NCI-H2029 treated with DMSO at 0.1 percent for 48 hours (cell line): ENCODE results near the gene TSGA10IP.
"Not testable (repeated sequence)": the region's sequence is repeated elsewhere in the genome, so short reads cannot be mapped to it uniquely, and the experiment has no call there.

Source experiments
- DNase-seq: peaks from one replicate; lab custom pipeline; 2025; lab: John Stamatoyannopoulos, UW

TSGA10IP gene

DNA sequence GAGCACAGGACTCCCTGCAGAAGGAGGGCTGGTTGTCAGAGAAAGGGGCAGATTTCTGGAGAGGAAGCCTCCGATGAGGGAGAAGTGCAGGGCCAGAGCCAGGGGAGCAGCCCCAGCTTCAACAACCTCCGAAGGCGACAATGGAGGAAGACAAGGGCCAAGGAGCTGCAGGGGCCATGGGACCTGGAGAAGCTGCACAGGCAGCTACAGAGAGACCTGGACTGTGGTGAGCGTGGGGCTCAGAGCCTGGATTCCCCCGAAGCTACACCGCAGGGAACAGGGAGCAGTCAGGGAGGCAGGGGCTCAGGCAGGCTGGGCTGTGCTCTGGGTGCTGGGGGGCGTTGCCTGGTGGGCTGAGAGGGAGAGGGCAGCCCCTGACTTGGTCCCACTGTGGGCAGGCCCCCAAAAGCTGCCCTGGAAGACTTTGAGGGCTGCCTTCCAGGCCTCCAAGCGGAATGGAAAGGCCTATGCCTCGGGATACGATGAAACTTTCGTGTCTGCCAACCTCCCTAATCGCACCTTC lies 2.4 kb downstream of the TSGA10IP start:
- no peak for DNase-seq

DNA sequence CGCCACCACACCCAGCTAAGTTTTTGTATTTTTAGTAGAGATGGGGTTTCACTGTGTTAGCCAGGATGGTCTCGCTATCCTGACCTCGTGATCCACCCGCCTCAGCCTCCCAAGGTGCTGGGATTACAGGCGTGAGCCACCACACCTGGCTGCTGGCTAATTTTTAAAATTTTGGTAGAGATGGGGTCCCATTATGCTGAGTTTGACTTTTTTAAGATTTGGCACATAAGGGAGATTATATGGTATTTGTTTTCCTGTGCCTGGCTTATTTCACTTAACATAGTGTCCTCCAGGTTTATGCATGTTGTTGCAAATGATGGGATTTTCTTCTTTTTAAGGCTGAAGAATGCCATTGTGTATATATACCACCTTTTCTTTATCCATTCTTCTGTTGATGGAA lies 5.4 kb downstream of the TSGA10IP start:
- not testable (repeated sequence) for DNase-seq

DNA sequence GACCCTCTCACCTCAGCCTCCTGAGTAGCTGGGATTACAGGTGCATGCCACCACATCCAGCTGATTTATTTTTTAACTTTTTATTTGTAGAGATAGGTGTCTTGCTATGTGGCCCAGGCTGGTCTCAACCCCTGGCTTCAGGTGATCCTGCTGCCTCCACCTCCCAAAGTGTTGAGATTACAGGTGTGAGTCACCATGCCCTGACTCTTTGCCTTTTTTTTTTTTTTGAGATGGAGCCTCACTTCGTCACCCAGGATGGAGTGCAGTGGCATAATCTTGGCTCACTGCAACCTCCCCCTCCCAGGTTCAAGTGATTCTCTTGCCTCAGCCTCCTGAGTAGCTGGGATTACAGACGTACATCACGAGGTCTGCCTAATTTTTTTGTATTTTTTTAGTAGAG lies 6.4 kb downstream of the TSGA10IP start:
- DNase-seq: not testable (repeated sequence)

DNA sequence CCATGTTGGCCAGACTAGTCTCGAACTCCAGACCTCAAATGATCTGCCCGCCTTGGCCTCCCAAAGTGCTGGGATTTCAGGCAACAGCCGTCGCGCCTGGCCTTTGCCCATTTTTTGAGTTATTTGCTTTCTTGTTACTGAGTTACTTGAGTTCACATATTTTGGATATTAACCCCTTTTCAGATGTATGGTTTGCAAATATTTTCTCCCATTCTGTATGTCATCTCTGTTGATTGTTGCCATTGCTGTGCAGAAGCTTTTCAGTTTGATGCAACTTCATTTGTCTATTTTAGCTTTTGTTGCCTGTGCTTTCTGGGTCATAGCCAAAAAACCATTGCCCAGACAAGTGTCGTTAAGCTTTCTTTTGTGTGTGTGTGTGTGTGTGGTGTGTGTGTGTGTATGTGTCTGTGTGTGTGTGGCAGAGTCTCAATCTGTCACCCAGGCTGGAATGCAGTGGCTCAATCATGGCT lies 6.8 kb downstream of the TSGA10IP start:
- no peak for DNase-seq

DNA sequence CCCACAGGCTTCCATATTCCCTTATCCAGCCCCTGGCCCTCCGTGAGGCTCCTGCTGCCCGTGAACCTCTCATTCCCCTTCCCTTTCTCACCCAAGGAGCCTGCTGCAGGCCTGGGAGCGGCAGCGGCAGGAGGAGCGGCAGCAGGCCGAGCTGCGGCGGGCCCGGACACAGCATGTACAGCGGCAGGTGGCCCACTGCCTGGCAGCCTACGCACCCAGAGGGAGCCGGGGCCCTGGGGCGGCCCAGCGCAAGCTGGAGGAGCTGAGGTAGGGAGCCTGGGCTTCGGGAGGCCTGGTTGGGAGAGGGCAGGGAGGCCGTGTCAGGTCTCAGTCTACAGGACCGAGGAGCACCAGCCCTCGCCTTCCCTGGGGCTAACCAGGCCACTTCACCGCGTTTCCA lies 8.2 kb downstream of the TSGA10IP start:
- no peak for DNase-seq

DNA sequence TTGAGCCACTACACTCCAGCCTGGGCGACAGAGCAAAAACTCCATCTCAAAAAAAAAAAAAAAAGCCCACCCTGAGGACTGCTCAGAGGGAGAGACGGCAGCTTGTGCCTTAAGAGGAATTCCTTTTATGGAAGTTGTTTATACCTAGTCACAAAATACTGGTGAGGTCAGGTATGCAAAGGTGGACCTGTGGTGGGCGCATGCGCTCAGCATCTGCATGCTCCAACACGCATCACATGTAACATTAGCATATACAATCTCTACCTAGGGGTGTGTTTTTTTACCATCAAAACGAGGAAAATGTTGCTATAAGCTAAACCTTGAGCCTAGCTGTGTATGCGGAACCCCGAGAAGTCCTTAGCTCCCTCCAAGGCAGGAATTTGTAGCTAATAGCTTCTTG lies 9.5 kb downstream of the TSGA10IP start:
- DNase-seq: no peak

DNA sequence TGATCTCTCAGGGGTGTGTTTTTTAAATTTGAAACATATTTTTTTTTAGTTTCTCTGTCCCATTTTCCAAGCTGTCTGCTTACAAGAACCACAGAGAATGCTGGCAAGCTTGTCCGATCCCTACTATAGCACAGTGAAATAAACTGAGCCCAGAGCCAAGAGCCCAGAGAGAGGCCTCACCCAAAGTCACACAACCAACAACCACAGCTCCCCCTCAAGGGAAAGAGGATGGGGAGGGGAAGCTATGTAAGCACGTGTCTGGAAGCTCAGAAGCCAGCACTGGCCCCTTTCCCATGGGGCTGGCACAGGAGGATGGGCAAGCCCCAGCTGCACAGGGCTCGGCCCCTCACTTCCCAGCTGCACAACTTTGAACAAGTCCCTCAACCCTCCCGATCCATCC lies 13.0 kb downstream of the TSGA10IP start:
- no peak for DNase-seq

DNA sequence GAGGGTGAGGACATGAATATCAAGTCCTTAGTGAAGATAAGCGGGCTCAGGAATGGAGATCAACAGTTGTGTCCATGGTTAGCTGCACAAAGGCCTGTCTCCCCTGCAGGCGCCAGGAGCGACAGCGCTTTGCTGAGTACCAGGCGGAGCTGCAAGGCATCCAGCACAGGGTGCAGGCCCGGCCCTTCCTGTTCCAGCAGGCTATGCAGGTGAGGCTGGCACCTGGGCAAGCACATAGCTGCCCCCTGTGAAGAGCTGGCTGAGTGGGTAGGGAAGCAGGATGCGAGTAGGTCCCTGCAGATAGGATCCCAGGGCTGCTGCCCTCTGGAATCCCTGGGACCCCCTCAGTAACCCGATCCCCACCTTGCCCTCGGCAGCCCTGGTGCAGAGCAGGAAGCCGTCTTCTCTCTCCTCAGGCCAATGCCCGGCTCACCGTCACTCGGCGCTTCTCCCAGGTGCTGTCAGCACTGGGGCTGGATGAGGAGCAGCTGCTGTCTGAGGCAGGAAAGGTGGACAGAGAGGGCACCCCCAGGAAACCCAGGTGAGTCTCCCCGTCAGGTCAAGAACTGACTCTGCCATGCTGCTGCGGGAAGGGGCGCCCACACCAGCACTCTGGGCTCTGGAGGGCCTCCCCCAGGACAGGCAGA lies 13.6 kb downstream of the TSGA10IP start:
- DNase-seq: no peak

DNA sequence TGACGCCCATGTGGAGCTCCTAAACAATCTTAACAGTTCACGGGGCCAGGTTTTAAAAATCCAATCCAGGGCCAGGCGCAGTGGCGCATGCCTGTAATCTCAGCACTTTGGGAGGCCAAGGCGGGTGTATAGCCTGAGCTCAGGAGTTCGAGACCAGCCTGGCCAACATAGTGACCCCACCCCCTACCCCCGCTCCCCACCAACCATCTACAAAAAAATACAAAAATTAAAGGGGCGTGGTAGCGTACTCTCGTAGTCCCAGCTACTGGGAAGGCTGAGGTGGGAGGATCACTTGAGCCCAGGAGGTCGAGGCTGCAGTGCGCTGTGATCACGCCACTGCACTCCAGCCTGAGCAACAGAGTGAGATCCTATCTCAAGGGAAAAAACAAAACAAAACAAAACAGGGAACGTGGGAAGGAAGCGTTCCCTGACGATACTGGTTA lies 15.6 kb downstream of the TSGA10IP start:
- DNase-seq: no peak

DNA sequence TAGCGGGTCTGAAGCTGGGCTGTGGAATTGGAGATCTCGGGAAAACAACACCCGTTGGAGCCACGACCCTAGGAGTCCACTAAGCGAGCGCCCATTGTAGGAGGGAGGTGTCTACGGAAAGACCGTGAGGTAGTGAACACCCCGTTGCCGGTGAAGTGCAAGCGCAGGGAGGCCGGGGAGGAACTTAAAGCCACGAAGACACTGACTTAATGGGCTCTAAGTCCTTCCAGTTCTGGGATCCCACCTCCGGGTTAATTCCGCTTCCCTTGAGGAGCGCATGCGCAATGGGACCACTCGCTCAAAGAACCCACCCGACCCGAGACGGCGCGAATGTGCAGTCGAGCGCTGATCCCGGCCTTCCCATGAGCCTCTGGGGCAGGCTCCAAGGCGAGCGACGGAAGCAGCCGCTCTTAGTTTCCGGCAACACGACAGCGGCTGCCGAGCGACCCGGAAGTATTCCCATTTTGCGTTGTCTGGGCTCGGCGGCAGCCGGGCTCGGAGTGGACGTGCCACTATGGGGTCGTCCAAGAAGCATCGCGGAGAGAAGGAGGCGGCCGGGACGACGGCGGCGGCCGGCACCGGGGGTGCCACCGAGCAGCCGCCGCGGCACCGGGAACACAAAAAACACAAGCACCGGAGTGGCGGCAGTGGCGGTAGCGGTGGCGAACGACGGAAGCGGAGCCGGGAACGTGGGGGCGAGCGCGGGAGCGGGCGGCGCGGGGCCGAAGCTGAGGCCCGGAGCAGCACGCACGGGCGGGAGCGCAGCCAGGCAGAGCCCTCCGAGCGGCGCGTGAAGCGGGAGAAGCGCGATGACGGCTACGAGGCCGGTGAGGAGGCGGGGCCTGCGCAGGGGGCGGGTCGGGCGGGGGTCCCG lies 16.2 kb downstream of the TSGA10IP start, which contains the start of gene SART1:
Gene SART1, plus strand, starts transcription at position 468 of the 874 bp plus-strand sequence. Its CDS starts 47 bp downstream, at position 515.
- peak; percentile 94 for DNase-seq

DNA sequence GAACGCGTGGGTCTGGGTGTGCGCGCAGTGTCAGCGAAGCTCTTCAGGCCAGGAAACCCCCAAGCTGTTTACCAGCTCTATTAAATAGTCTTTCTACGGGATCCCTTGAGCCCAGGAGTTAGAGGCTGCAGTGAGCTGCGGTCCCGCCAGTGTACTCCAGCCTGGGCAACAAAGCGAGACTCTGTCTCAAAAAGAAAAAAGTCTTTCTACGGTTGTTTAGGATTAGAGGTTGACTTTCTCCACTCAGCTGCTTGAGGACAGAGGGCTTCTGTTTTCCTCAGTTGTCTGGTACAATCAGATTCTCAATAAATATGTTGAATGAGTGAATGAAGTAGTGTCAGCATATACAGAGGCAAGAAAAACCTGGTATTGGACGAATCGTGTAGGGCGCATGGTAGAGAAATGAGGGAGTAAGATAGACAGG lies 16.9 kb downstream of the TSGA10IP start:
- DNase-seq: no peak

DNA sequence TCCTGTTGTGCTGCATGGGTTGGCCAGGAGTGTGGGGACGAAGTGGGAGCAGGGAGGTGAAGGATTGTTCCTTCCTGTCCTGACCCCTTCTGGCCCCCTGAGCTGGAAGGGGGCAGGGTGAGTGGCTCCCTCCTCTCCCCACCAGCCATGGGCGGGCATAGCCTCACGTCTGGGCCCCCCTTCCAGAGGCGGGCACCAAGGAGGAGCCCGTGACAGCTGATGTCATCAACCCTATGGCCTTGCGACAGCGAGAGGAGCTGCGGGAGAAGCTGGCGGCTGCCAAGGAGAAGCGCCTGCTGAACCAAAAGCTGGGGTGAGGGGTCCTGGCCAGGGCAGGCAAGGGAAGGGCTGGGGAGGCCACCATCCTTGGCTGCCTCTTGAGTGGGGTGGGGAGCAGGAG lies 19.6 kb downstream of the TSGA10IP start:
- no peak for DNase-seq

DNA sequence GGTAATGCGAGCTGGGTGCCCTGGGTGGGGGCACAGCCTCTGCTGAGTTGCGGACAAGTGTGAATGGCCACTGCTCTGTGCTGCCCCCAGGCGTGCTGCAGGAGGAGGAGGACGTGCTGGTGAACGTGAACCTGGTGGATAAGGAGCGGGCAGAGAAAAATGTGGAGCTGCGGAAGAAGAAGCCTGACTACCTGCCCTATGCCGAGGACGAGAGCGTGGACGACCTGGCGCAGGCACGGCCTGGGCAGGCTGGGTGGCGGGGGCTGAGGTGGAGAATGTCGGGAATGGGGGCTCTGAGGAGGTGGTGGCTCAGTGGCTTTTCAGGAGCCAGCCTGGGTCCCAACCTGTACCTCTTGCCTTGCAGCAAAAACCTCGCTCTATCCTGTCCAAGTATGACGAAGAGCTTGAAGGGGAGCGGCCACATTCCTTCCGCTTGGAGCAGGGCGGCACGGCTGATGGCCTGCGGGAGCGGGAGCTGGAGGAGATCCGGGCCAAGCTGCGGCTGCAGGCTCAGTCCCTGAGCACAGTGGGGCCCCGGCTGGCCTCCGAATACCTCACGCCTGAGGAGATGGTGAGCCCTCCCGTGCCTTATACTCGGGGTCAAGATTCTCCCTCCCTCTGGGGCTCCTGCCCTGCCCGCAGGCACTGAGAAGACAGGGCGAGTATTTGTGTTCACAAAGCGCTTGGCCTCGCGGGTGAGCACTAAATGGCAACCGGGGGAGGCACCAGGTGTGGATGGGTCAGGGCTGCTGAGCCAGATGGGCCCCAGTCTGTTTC lies 20.9 kb downstream of the TSGA10IP start:
- DNase-seq: no peak

DNA sequence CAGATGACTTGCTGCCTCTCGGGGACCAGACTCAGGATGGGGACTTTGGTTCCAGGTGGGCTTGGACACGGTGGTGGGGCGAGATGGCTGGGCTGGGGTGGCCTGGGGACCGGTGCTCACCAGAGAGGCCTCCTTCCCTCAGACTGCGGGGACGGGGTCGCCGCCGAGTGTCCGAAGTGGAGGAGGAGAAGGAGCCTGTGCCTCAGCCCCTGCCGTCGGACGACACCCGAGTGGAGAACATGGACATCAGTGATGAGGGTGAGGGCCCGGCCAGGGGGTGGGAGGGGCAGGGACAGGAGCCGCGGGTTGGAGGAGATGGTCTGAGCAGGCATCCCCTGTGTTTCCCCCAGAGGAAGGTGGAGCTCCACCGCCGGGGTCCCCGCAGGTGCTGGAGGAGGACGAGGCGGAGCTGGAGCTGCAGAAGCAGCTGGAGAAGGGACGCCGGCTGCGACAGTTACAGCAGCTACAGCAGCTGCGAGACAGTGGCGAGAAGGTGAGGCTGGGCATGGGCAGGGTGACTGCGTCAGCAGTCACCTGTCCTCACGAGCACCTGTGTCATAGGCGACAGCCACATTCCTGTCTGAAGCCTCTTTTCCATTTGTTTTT lies 22.2 kb downstream of the TSGA10IP start:
- no peak for DNase-seq

DNA sequence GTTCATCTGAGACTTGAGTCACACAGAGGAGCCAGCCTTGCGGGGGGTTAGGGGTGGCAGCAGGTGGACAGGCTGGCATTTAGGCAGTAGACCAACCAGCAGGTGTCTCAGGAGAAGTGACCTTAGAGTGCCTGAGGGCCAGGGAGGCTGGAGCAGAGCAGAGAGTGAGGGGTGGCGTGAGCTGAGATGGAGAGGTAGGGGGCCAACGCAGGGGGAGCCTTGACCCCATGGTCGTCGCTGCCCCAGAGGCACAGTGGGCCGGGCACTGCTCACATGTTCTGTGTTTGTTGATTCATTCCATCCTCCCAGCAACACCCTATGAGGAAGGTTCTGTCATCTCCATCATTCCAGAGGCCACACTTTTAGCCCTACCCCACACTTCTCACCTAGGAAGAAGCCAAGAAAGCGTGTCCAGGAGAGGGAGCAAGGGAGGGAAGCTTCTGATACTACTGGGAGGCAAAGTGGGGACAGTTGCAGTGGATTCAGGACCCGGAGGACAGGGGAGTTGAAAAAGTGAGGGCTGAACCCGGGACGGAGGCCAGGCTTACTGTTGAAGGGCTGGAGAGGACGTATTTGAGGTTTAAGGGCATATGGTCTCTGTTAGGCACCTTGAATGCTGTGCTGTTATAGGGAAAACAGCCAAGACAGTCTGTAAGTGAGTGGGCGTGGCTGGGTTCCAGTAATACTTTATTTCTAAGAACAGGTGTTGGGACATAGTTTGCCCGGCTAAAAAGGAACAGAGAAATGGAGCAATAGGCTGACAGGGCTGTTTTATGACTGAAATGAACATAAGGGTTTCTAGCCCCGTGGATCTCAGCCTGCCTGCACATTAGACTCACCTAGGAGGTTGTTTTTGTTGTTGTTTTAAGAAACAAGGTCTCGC lies 23.6 kb downstream of the TSGA10IP start:
- DNase-seq: no peak

DNA sequence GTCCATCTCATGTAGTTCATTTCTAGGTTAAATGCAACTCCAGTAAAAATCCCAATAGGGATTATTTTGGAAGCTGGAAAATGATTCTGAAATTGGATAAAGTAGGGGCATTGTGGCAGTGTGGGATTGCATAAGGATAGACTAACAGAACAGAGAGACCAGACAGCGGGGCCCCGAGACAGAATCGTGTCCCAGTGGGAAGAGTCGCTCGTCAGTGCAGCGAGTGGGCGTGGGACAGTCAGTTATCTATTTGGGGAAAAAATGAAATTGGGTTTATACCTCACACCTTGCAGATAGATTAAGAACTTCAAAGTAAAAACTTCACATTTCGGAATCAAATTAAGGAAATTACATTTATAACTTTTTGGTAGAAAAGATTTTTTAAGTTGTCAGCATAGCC lies 26.8 kb downstream of the TSGA10IP start:
- no peak for DNase-seq

DNA sequence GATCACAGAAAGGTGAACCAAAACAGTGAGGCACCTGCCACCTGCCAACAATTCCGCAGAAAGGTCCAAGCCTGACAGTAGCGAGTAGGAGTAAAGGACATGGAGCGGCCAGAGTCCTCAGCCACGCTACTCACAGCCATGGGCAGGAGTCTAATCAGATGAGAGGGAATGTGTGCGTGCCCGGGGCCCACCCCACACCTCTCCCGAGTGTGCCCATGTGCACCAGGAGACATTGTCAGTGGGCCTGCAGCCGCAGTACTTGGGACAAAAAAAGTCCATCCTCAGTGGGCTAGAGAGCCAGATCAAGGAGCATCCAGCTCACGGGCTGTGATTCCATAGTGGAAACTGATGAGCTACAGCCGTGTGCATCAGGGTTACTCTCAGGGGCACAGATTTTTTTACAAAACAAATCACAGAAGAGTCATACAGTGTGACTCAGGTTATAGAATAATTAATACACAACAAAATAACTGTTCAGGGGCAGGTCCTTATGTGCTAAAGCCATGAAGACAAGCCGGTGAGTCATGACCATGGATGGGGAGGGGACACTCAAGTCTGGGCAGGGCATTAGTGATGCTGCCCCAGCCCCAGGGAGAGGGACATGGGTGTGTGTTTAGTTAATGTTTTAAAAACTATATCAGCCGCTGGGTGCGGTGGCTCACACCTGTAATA lies 28.3 kb downstream of the TSGA10IP start:
- no peak for DNase-seq

DNA sequence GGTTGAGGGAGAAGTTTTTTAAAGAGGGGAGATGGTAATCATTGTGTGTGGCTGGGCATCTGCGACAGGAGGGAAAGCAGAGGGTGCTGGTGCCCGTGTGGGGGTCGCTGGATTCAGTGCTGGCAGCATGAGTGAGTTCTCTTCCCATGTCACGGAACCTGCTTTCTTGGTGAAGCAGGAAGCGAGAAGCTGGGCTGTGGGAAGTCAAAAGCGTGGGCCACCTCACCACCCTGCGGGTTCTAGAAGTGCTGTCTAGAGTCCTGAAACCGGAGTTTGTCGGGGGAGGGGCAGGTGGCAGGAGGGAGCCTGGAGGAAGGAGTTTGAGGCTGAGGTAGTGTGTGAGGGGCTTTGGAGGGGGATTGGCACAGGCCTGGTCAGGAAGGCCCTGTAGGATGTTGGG lies 30.5 kb downstream of the TSGA10IP start:
- DNase-seq: no peak

DNA sequence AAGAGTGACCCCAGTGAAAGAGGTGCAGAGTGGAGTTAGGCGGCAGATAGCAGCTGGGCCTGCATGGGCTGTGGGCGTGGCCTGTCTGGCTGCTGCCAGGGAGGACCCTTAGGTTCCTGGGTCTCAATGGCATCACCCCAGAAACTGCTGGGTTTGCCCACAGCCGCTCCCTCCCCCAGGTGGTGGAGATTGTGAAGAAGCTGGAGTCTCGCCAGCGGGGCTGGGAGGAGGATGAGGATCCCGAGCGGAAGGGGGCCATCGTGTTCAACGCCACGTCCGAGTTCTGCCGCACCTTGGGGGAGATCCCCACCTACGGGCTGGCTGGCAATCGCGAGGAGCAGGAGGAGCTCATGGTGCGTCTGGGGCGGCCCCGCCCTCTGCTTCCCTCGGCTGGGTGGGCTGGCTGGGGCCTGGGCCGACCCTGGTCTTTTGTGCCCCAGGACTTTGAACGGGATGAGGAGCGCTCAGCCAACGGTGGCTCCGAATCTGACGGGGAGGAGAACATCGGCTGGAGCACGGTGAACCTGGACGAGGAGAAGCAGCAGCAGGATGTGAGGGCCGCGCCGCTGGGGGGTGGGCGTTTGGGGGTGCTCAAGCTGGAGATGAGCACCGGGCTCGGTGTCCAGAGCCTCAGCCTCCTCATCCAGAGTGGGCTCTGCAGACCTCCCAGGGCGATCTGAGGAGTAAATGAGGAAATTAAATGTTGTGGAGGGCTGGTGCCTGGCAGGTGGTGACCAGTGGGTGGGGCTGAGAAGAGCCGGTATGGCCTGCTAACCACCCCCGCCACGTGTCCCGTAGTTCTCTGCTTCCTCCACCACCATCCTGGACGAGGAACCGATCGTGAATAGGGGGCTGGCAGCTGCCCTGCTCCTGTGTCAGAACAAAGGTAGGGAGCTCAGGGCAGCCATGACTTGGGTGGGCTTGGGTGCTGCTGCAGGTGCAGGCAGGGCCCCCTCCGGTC lies 31.2 kb downstream of the TSGA10IP start:
- no peak for DNase-seq
